ENCODE results near the gene PIEZO2.

- no peak for TF ChIP-seq CTCF (conservative IDR thresholded peaks at IDR 0.05)
- TF ChIP-seq ZFX (IDR thresholded peaks at IDR 0.05), result no peak
Measured at GRCh38 chr18:10718809-10719208, 430.6 kb downstream of the PIEZO2 start.

All from C4-2B (cell line).